Upper lobe of left lung (tissue), 6 donors: ENCODE data around the gene KMT2E. TPM values are rescaled to one million over a fixed set of nuclear protein-coding genes. Genes with fewer than 3 reads are reported as not detected.
"Not testable (repeated sequence)": the region's sequence is repeated elsewhere in the genome, so short reads cannot be mapped to it uniquely, and the experiment has no call there.

Experiments
- ATAC-seq, 2 donors: fragments of 200-7000 bp; cut with Tn5 transposase; one replicate each; pipeline ENCODE4 v1.9.1; 2022; ENCODE audit warnings: mild to moderate bottlenecking in 2 of 2, moderate library complexity in 2 of 2; ENCODE audit not compliant: low FRiP score in 2 of 2
- DNase-seq, 2 donors: peaks; one replicate each; pipeline ENCODE4 v3.0.0-alpha.2; 2019 to 2020
- H3K27ac ChIP-seq, 4 donors: fragments of 200-600 bp; sonication (generic); one replicate each; pipeline ENCODE4 v1.5.1; 2016 to 2019
- H3K27me3 ChIP-seq, 4 donors: fragments of 200-600 bp; sonication (generic); one replicate each; pipeline ENCODE4 v1.5.1; 2017 to 2019
- H3K36me3 ChIP-seq, 4 donors: fragments of 200-600 bp; sonication (generic); one replicate each; pipeline ENCODE4 v1.5.1; 2016 to 2019
- H3K4me1 ChIP-seq, 4 donors: fragments of 200-600 bp; sonication (generic); one replicate each; pipeline ENCODE4 v1.5.1; 2018 to 2019
- H3K4me3 ChIP-seq, 4 donors: fragments of 200-600 bp; sonication (generic); one replicate each; pipeline ENCODE4 v1.5.1; 2017 to 2019; ENCODE audit warnings: mild to moderate bottlenecking in 2 of 4, moderate library complexity in 1 of 4
- H3K9me3 ChIP-seq, 4 donors: fragments of 200-600 bp; sonication (generic); one replicate each; pipeline ENCODE4 v1.5.1; 2018 to 2019
- CTCF ChIP-seq, 6 experiments: fragments of 450-650 bp in 4 of 6; fragments of 200-600 bp in 2 of 6; sonication (generic) in 2 of 6; IDR thresholded peaks; one replicate each; pipeline ENCODE4 v1.5.1; 2016 to 2019; ENCODE audit warnings: antibody characterized with exemption in 6 of 6
- EP300 ChIP-seq, 4 donors: sonication (generic); formaldehyde crosslinking; IDR thresholded peaks; one replicate each; pipeline ENCODE4 v1.5.1; 2017; ENCODE audit warnings: antibody characterized with exemption in 4 of 4, control low read depth in 2 of 4
- POLR2A ChIP-seq, 4 donors: fragments of 450-650 bp; IDR thresholded peaks; one replicate each; pipeline ENCODE4 v1.5.1; 2016 to 2017; ENCODE audit warnings: antibody characterized with exemption in 4 of 4, mild to moderate bottlenecking in 2 of 4
- POLR2AphosphoS5 ChIP-seq, 2 donors: sonication (generic); formaldehyde crosslinking; IDR thresholded peaks; one replicate each; pipeline ENCODE4 v1.5.1; 2017; ENCODE audit warnings: antibody characterized with exemption in 2 of 2
- WGBS, 2 donors: methylation state at CpG; one replicate each; pipeline ENCODE4 v1.1.5; 2017 to 2018; 5-methylcytosine and 5-hydroxymethylcytosine counted together
- total RNA-seq, 6 donors: library from RNA; depleted of rRNA in 4 of 6; stranded (reverse); fragments of >200 nt in 4 of 6; gene quantifications; one replicate each; pipeline versions ENCODE4 v1.1.0 to v1.2.1, GENCODE V29; 2016 to 2021
- donor health status: DM: no; HTN: no; CAD: no; lungs with moderate emphysema.
- donor health status: DM: no; HTN: yes; CAD: no; lungs with severe emphysema.

The KMT2E gene
- total RNA-seq, 6 donors from 2014 or later: 77.3 to 182 (median 105) TPM

GRCh38 chr7:105024734-105025133, 10.7 kb downstream of the KMT2E start:
- TF ChIP-seq EP300 (IDR thresholded peaks at IDR 0.05) (no peak), CTCF (IDR thresholded peaks at IDR 0.05) (no peak), POLR2AphosphoS5 (IDR thresholded peaks at IDR 0.05) (no peak), POLR2A (IDR thresholded peaks at IDR 0.05) (no peak)
- no peak for ATAC-seq
- 34 to 36% methylated on average over 1 of the region's 1 CpG for WGBS, 2 donors
- Histone ChIP-seq H3K27me3 (no peaks in the 10 kb centered on the region), H3K4me3 (no peak overlapping the region), H3K4me1 (peaks cover 78 to 92% (median 89%) of the 10 kb centered on the region in 4 donors), H3K9me3 (no peaks in the 10 kb centered on the region), H3K36me3 (no peaks in the 10 kb centered on the region), H3K27ac (peak overlapping the region in 1 of 4 donors; percentile 23)
- no peak for DNase-seq

GRCh38 chr7:105026750-105027149, 12.7 kb downstream of the KMT2E start:
- DNase-seq (no peak), ATAC-seq (no peak)
- TF ChIP-seq POLR2A (IDR thresholded peaks at IDR 0.05) (no peak), POLR2AphosphoS5 (IDR thresholded peaks at IDR 0.05) (no peak), CTCF (IDR thresholded peaks at IDR 0.05) (no peak), EP300 (IDR thresholded peaks at IDR 0.05) (no peak)
- Histone ChIP-seq H3K36me3 (no peaks in the 10 kb centered on the region), H3K27ac (peak overlapping the region in 2 of 4 donors; percentile 11 to 19), H3K9me3 (no peaks in the 10 kb centered on the region), H3K4me1 (peaks cover 72 to 83% (median 75%) of the 10 kb centered on the region in 4 donors), H3K4me3 (no peak overlapping the region), H3K27me3 (no peaks in the 10 kb centered on the region)
- WGBS, 2 donors: 88 to 93% methylated on average over 2 of the region's 2 CpGs

GRCh38 chr7:105027176-105027853, 13.3 kb downstream of the KMT2E start:
- no peak overlapping the region for H3K4me3 ChIP-seq

GRCh38 chr7:105028004-105028403, 14.0 kb downstream of the KMT2E start:
- H3K36me3 ChIP-seq: no peaks in the 10 kb centered on the region
- H3K4me1 ChIP-seq: peaks cover 60 to 77% (median 64%) of the 10 kb centered on the region in 4 donors
- WGBS, 2 donors: 71 to 78% methylated on average over 5 of the region's 5 CpGs

More at GRCh38 chr7:105027176-105027853, 13.3 kb downstream of the KMT2E start:
- Histone ChIP-seq H3K36me3 (no peaks in the 10 kb centered on the region), H3K27ac (peak overlapping the region in 2 of 4 donors; percentile 19 to 49), H3K4me1 (peaks cover 66 to 81% (median 69%) of the 10 kb centered on the region in 4 donors), H3K27me3 (no peaks in the 10 kb centered on the region), H3K9me3 (no peaks in the 10 kb centered on the region)
- no peak for DNase-seq
- no peak for ATAC-seq
- WGBS, 2 donors: 22 to 31% methylated on average over 2 of the region's 2 CpGs
- no peak for TF ChIP-seq POLR2A (IDR thresholded peaks at IDR 0.05)
- no peak for TF ChIP-seq EP300 (IDR thresholded peaks at IDR 0.05)
- no peak for TF ChIP-seq POLR2AphosphoS5 (IDR thresholded peaks at IDR 0.05)
- TF ChIP-seq CTCF (IDR thresholded peaks at IDR 0.05): no peak

GRCh38 chr7:105028941-105029340, 14.9 kb downstream of the KMT2E start:
- peaks cover 58 to 80% (median 65%) of the 10 kb centered on the region in 4 donors for H3K4me1 ChIP-seq
- peak overlapping the region in 1 of 4 donors; percentile 20 for H3K27ac ChIP-seq
- H3K36me3 ChIP-seq, DNase-seq, ATAC-seq, H3K27me3 ChIP-seq, H3K9me3 ChIP-seq, H3K4me3 ChIP-seq: not testable (repeated sequence)
- 91% methylated on average over 8 of the region's 8 CpGs for WGBS, 2 donors

More at GRCh38 chr7:105028004-105028403, 14.0 kb downstream of the KMT2E start:
- no peak for ATAC-seq
- H3K4me3 ChIP-seq: no peak overlapping the region
- H3K9me3 ChIP-seq: no peaks in the 10 kb centered on the region
- no peaks in the 10 kb centered on the region for H3K27me3 ChIP-seq
- peak overlapping the region in 2 of 4 donors; percentile 19 to 49 for H3K27ac ChIP-seq
- DNase-seq: no peak
- TF ChIP-seq CTCF (IDR thresholded peaks at IDR 0.05): no peak
- TF ChIP-seq POLR2AphosphoS5 (IDR thresholded peaks at IDR 0.05): no peak
- TF ChIP-seq POLR2A (IDR thresholded peaks at IDR 0.05): no peak
- TF ChIP-seq EP300 (IDR thresholded peaks at IDR 0.05): no peak
